Loucy (cell line): Measurements from ENCODE around the gene OGFR.

Experiments used
- H2AFZ ChIP-seq: fragments of 200-600 bp; sonication (generic); 2 replicates; pipeline ENCODE4 v1.6.0; 2016; ENCODE audit warnings: antibody characterized with exemption, mild to moderate bottlenecking, low read length, moderate library complexity
- H3F3A ChIP-seq: fragments of 200-600 bp; 2 replicates; pipeline ENCODE4 v1.6.0; 2016; ENCODE audit warnings: antibody characterized with exemption, low read depth, mild to moderate bottlenecking
- H3K27me3 ChIP-seq: fragments of 200-600 bp; sonication (generic); 2 replicates; pipeline ENCODE4 v1.6.1; 2014; ENCODE audit warnings: low read length, mild to moderate bottlenecking; ENCODE audit not compliant: insufficient read depth, poor library complexity, severe bottlenecking
- H3K36me3 ChIP-seq: fragments of 200-600 bp; sonication (generic); 2 replicates; pipeline ENCODE4 v1.6.1; 2016; ENCODE audit warnings: low read length; ENCODE audit not compliant: insufficient read depth
- H3K4me1 ChIP-seq: fragments of 200-600 bp; sonication (generic); 2 replicates; pipeline ENCODE4 v1.5.1; 2014; ENCODE audit warnings: low read length, mild to moderate bottlenecking; ENCODE audit not compliant: insufficient read depth, poor library complexity, severe bottlenecking
- H3K4me2 ChIP-seq: fragments of 200-600 bp; sonication (generic); 2 replicates; pipeline ENCODE4 v1.6.0; 2014; ENCODE audit warnings: antibody characterized with exemption, low read length, low read depth, mild to moderate bottlenecking; ENCODE audit not compliant: poor library complexity, severe bottlenecking
- H3K4me3 ChIP-seq: fragments of 200-600 bp; sonication (generic); 2 replicates; pipeline ENCODE4 v1.5.1; 2014; ENCODE audit warnings: low read length, mild to moderate bottlenecking, mixed read lengths; ENCODE audit not compliant: poor library complexity, severe bottlenecking
- H3K79me2 ChIP-seq: fragments of 200-600 bp; sonication (generic); 2 replicates; pipeline ENCODE4 v1.6.1; 2014; ENCODE audit warnings: low read length; ENCODE audit not compliant: insufficient read depth
- H3K9ac ChIP-seq: fragments of 200-600 bp; sonication (generic); 2 replicates; pipeline ENCODE4 v1.6.0; 2014; ENCODE audit warnings: mild to moderate bottlenecking, low read depth, low read length, moderate library complexity; ENCODE audit not compliant: poor library complexity, severe bottlenecking
- H3K9me2 ChIP-seq: fragments of 200-600 bp; sonication (generic); replicated peaks from 2 replicates; pipeline ENCODE4 v1.6.1; 2016; ENCODE audit warnings: low read depth, low read length, mixed read lengths
- H3K9me3 ChIP-seq: fragments of 200-600 bp; sonication (generic); 2 replicates; pipeline ENCODE4 v1.6.1; 2014; ENCODE audit warnings: mild to moderate bottlenecking, antibody characterized with exemption, low read length, low read depth; ENCODE audit not compliant: insufficient read depth
- H4K20me1 ChIP-seq: fragments of 200-600 bp; sonication (generic); 2 replicates; pipeline ENCODE4 v1.6.0; 2014; ENCODE audit warnings: antibody characterized with exemption, low read length, mild to moderate bottlenecking; ENCODE audit not compliant: insufficient read depth, poor library complexity, severe bottlenecking
- EZH2phosphoT487 ChIP-seq: fragments of 200-600 bp; IDR thresholded peaks from 2 replicates; pipeline ENCODE4 v1.6.1; 2018; ENCODE audit warnings: antibody characterized with exemption, mild to moderate bottlenecking, moderate library complexity, borderline replicate concordance
- TF ChIP-seq, protein P1 (sequence below): fragments of 200-600 bp; sonication (generic); conservative IDR thresholded peaks from 2 replicates; pipeline ENCODE4 v1.5.1; 2014; ENCODE audit warnings: mild to moderate bottlenecking, antibody characterized with exemption, low read length

The OGFR gene

DNA sequence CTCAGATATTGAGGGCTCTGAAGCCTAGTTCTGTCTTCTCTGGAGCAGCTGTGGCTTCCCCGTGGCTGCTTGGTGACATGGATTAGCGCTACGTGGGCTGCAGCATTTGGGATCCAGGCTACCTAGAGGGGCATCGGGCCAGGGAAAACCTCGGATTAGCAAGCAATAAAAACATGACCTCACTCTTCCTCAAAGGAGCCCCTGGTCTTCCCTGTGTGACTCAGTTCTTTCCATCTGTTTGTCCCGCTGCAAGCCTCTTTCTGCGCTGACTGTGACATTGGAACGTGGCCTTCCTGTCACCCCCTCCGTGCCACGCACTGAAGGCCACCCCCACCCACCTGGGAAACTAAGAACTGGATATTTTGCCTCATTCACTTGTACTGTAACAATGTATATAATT lies 4.8 kb upstream of the OGFR start:
- peaks cover 30% of the 10 kb centered on the region for H3K4me1 ChIP-seq
- H3K9me3 ChIP-seq: no peaks in the 10 kb centered on the region
- no peak overlapping the region for H3K4me3 ChIP-seq
- no peak overlapping the region for H2AFZ ChIP-seq
- H3K9me2 ChIP-seq: no peaks in the 10 kb centered on the region
- peaks cover 27% of the 10 kb centered on the region for H3K79me2 ChIP-seq
- TF ChIP-seq EZH2phosphoT487: no peak
- TF ChIP-seq, protein P1, sequence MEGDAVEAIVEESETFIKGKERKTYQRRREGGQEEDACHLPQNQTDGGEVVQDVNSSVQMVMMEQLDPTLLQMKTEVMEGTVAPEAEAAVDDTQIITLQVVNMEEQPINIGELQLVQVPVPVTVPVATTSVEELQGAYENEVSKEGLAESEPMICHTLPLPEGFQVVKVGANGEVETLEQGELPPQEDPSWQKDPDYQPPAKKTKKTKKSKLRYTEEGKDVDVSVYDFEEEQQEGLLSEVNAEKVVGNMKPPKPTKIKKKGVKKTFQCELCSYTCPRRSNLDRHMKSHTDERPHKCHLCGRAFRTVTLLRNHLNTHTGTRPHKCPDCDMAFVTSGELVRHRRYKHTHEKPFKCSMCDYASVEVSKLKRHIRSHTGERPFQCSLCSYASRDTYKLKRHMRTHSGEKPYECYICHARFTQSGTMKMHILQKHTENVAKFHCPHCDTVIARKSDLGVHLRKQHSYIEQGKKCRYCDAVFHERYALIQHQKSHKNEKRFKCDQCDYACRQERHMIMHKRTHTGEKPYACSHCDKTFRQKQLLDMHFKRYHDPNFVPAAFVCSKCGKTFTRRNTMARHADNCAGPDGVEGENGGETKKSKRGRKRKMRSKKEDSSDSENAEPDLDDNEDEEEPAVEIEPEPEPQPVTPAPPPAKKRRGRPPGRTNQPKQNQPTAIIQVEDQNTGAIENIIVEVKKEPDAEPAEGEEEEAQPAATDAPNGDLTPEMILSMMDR: no peak
- no peak overlapping the region for H3K4me2 ChIP-seq
- H3K9ac ChIP-seq: no peak overlapping the region
- H3K27me3 ChIP-seq: no peaks in the 10 kb centered on the region
- peaks cover 11% of the 10 kb centered on the region for H4K20me1 ChIP-seq
- peaks cover 26% of the 10 kb centered on the region; the same call in 1 of the 2 replicates for H3K36me3 ChIP-seq
- peaks cover 9% of the 10 kb centered on the region; the same call in 1 of the 2 replicates for H3F3A ChIP-seq

DNA sequence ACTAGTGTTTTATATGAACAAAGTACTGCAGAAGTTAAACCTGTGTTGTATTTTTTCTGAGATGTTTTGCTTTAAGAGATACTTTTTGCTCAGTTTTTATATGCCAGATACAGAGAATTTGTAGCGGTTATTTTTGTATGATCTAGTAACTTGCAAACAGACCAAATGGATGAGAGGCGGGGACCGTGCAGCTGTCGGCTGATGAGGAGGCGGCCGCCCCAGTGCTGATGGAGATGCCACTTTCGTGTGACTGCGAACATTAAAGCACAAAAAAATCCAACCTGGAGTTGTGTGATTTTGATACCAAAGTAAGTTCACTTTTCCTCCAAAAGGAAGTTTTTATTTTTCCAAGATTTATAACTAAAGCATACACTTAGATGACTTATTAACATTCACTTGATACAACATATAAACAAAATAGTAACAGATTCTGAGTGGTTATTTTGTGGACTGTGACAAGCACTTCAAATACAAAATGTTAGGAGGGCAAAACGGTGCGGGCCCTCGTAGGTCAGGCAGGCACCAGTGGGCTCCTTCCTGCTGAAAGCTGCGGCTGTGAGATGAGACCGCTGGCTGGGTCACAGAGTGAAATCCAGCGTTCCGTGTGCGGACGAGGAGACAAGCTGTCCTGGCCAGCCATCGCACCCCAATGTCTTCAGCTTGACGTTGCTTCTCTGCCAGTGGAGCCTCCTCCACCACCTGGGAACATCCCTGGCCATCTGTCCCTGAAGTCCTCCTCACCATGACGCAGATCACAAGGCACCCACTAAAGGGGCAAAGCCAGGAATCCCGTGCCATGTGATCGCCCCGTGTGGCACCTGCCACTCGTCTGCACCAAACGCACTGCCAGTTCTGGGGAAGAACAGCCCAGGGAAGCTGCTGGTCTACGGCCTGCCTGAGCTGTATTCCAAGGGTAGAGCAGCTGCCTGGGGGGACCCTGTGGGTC lies 4.0 kb upstream of the OGFR start:
- H3K36me3 ChIP-seq: peaks cover 26% of the 10 kb centered on the region; the same call in 1 of the 2 replicates
- peaks cover 34% of the 10 kb centered on the region for H3K79me2 ChIP-seq
- no peak overlapping the region for H3K4me3 ChIP-seq
- no peaks in the 10 kb centered on the region for H3K9me3 ChIP-seq
- H3K4me1 ChIP-seq: peaks cover 30% of the 10 kb centered on the region
- H3F3A ChIP-seq: peaks cover 9% of the 10 kb centered on the region; the same call in 1 of the 2 replicates
- no peak for TF ChIP-seq EZH2phosphoT487
- TF ChIP-seq, protein P1: no peak
- no peaks in the 10 kb centered on the region for H3K27me3 ChIP-seq
- no peaks in the 10 kb centered on the region for H3K9me2 ChIP-seq
- H4K20me1 ChIP-seq: peaks cover 15% of the 10 kb centered on the region
- H3K9ac ChIP-seq: no peak overlapping the region
- H2AFZ ChIP-seq: no peak overlapping the region
- no peak overlapping the region for H3K4me2 ChIP-seq

DNA sequence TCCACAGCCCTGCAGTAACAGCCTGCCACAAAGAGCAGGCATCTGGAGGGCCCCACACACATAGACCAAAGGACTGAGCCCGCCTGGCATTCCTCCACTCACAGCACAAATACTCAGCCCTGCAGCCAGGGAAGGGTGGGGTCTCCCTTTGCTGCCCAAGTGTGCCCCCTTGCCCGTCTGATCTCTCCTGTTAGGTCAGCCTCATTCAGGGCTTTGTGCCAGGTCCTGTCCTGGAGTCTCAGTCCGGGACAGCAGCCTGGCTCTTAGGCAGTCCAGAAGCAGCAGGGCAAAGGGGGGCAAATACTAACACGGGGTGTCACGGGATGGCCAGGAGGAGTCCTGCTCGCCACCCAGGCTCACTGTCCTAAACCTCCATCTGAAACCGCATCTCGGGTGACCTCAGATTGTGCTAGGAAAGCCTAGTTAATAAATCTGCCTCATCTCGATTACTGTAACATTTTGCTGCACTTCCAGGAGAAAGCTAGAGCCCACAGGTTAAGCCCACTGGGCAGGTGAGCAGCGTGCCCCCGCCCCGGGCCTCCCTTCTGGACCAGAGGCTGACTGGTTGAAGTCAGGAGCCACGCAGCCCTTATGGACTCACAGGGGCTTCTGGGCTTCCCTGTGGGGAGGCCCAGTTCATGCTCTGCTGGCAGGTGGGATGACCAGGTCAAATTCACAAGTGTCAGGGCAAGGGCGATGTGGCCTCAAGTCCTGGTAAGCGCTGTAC lies 3.2 kb upstream of the OGFR start:
- H3K9ac ChIP-seq: no peak overlapping the region
- no peaks in the 10 kb centered on the region for H3K27me3 ChIP-seq
- H3K4me3 ChIP-seq: no peak overlapping the region
- peaks cover 34% of the 10 kb centered on the region for H3K4me1 ChIP-seq
- TF ChIP-seq EZH2phosphoT487: no peak
- TF ChIP-seq, protein P1: no peak
- no peak overlapping the region for H2AFZ ChIP-seq
- peaks cover 6% of the 10 kb centered on the region; the same call in 1 of the 2 replicates for H3F3A ChIP-seq
- peaks cover 24% of the 10 kb centered on the region for H4K20me1 ChIP-seq
- H3K4me2 ChIP-seq: no peak overlapping the region
- H3K9me3 ChIP-seq: no peaks in the 10 kb centered on the region
- peaks cover 43% of the 10 kb centered on the region for H3K79me2 ChIP-seq
- H3K36me3 ChIP-seq: peaks cover 26% of the 10 kb centered on the region; the same call in 1 of the 2 replicates
- H3K9me2 ChIP-seq: no peaks in the 10 kb centered on the region
